Ascending aorta (tissue), 2 donors: ENCODE data around the gene SLC44A1. TPM values are rescaled to one million over a fixed set of nuclear protein-coding genes. Genes with fewer than 3 reads are reported as not detected.

Source experiments
- DNase-seq, 2 donors: peaks; one replicate each; pipeline ENCODE4 v3.0.0-alpha.2; 2019; ENCODE audit warnings: low spot score in 2 of 2
- H3K27ac ChIP-seq, 2 donors: fragments of 200-600 bp; sonication (generic); one replicate each; pipeline ENCODE4 v1.5.1; 2016 to 2017; ENCODE audit warnings: mild to moderate bottlenecking in 1 of 2
- H3K27me3 ChIP-seq: fragments of 200-600 bp; sonication (generic); one replicate; pipeline ENCODE4 v1.5.1; 2017
- H3K36me3 ChIP-seq, 2 donors: fragments of 200-600 bp; sonication (generic); one replicate each; pipeline ENCODE4 v1.5.1; 2016
- H3K4me1 ChIP-seq, 2 donors: fragments of 200-600 bp; sonication (generic); one replicate each; pipeline ENCODE4 v1.5.1; 2016 to 2017; ENCODE audit warnings: mild to moderate bottlenecking in 1 of 2
- H3K4me3 ChIP-seq, 2 donors: fragments of 200-600 bp; sonication (generic); one replicate each; pipeline ENCODE4 v1.5.1; 2016 to 2017; ENCODE audit warnings: mild to moderate bottlenecking in 1 of 2
- H3K9me3 ChIP-seq, 2 donors: fragments of 200-600 bp; sonication (generic); one replicate each; pipeline ENCODE4 v1.5.1; 2016
- CTCF ChIP-seq, 3 experiments: fragments of 200-600 bp in 2 of 3; fragments of 450-650 bp in 1 of 3; sonication (generic) in 2 of 3; IDR thresholded peaks; one replicate each; pipeline ENCODE4 v1.5.1; 2016 to 2019; ENCODE audit warnings: antibody characterized with exemption in 3 of 3, mild to moderate bottlenecking in 1 of 3, moderate library complexity in 1 of 3
- intact Hi-C: fragments of 100-400 bp; cut with DNase I; formaldehyde crosslinking; loops from one replicate; pipeline ENCODE4 v1.15.1; 2023
- total RNA-seq: library from RNA; depleted of rRNA; stranded (reverse); fragments of >200 nt; gene quantifications from one replicate; pipeline ENCODE4 v1.1.0, GENCODE V29; 2016

The SLC44A1 gene
- total RNA-seq, 1 donor from 2014 or later: 26.5 TPM

GRCh38 chr9:105293408-105293807 is 49.0 kb downstream of the SLC44A1 start:
- Histone ChIP-seq H3K9me3 (no peaks in the 10 kb centered on the region), H3K36me3 (no peaks in the 10 kb centered on the region), H3K4me3 (no peak overlapping the region), H3K27ac (no peak overlapping the region), H3K27me3 (no peaks in the 10 kb centered on the region), H3K4me1 (peaks cover 0 to 13% of the 10 kb centered on the region in 2 donors)
- DNase-seq: no peak
- TF ChIP-seq CTCF (IDR thresholded peaks at IDR 0.05): no peak
- intact Hi-C loops: no loop called here

GRCh38 chr9:105295201-105295550 is 50.7 kb downstream of the SLC44A1 start:
- H3K4me3 ChIP-seq: no peak overlapping the region
- peaks cover 0 to 4% of the 10 kb centered on the region in 2 donors for H3K36me3 ChIP-seq
- TF ChIP-seq CTCF (IDR thresholded peaks at IDR 0.05): no peak
- DNase-seq: no peak
- H3K27ac ChIP-seq: no peak overlapping the region
- intact Hi-C loops: loop anchor here (5.0 kb wide), 3 partner anchors 88 to 368 kb away; partner anchors contain the start of gene ABCA1
- peaks cover 9 to 26% of the 10 kb centered on the region in 2 donors for H3K4me1 ChIP-seq
- no peaks in the 10 kb centered on the region for H3K27me3 ChIP-seq
- H3K9me3 ChIP-seq: no peaks in the 10 kb centered on the region

- Histone ChIP-seq H3K27ac (peak overlapping the region; percentile 70 to 75), H3K4me3 (no peak overlapping the region), H3K27me3 (no peaks in the 10 kb centered on the region), H3K36me3 (peaks cover 0 to 10% of the 10 kb centered on the region in 2 donors), H3K9me3 (no peaks in the 10 kb centered on the region), H3K4me1 (peaks cover 9 to 30% of the 10 kb centered on the region in 2 donors)
- no peak for TF ChIP-seq CTCF (IDR thresholded peaks at IDR 0.05)
- no peak for DNase-seq
- intact Hi-C loops: loop anchor here (2.0 to 5.0 kb wide), 4 partner anchors 51 to 369 kb away; partner anchors contain the start of genes ABCA1 and SLC44A1
Measured at GRCh38 chr9:105295986-105296385, 51.5 kb downstream of the SLC44A1 start.

GRCh38 chr9:105296445-105296844 is 52.0 kb downstream of the SLC44A1 start:
- H3K4me1 ChIP-seq: peaks cover 9 to 30% of the 10 kb centered on the region in 2 donors
- DNase-seq: no peak
- intact Hi-C loops: loop anchor here (2.0 to 5.0 kb wide), 4 partner anchors 52 to 369 kb away; partner anchors contain the start of genes ABCA1 and SLC44A1
- no peak overlapping the region for H3K4me3 ChIP-seq
- peaks cover 0 to 10% of the 10 kb centered on the region in 2 donors for H3K36me3 ChIP-seq
- peak overlapping the region; percentile 70 to 75 for H3K27ac ChIP-seq
- H3K27me3 ChIP-seq: no peaks in the 10 kb centered on the region
- TF ChIP-seq CTCF (IDR thresholded peaks at IDR 0.05): no peak
- no peaks in the 10 kb centered on the region for H3K9me3 ChIP-seq

- Histone ChIP-seq H3K36me3 (peaks cover 0 to 10% of the 10 kb centered on the region in 2 donors), H3K4me1 (peaks cover 9 to 30% of the 10 kb centered on the region in 2 donors), H3K9me3 (no peaks in the 10 kb centered on the region), H3K4me3 (no peak overlapping the region), H3K27me3 (no peaks in the 10 kb centered on the region), H3K27ac (peak overlapping the region; percentile 70 to 75)
- intact Hi-C loops: loop anchor here (2.0 to 5.0 kb wide), 4 partner anchors 52 to 370 kb away; partner anchors contain the start of genes ABCA1 and SLC44A1
- no peak for TF ChIP-seq CTCF (IDR thresholded peaks at IDR 0.05)
- no peak for DNase-seq
Measured at GRCh38 chr9:105296877-105297287, 52.4 kb downstream of the SLC44A1 start.
